NCI-H1417 (cell line): ENCODE measurements around the gene DCUN1D3.
"Not testable (repeated sequence)": the region's sequence is repeated elsewhere in the genome, so short reads cannot be mapped to it uniquely, and the experiment has no call there.

Source experiments
- DNase-seq, 3 experiments: peaks; one replicate each; lab custom pipeline; 2025; lab: John Stamatoyannopoulos, UW

DCUN1D3 gene

GRCh38 chr16:20822521-20823325 lies 77.4 kb downstream of the DCUN1D3 start:
- no peak for DNase-seq

- no peak for DNase-seq
These were observed 78.5 kb downstream of the DCUN1D3 start for GRCh38 chr16:20821682-20822081.

- DNase-seq = no peak
These were observed 81.1 kb downstream of the DCUN1D3 start for GRCh38 chr16:20818929-20819585.

- no peak for DNase-seq
These were observed 85.4 kb downstream of the DCUN1D3 start for GRCh38 chr16:20814784-20815183.

GRCh38 chr16:20812510-20812909 lies 87.6 kb downstream of the DCUN1D3 start:
- no peak for DNase-seq

- no peak for DNase-seq
These were observed 88.2 kb downstream of the DCUN1D3 start for GRCh38 chr16:20811889-20812439.

- DNase-seq = no peak
These were observed 92.3 kb downstream of the DCUN1D3 start for GRCh38 chr16:20807862-20808261.

DNA sequence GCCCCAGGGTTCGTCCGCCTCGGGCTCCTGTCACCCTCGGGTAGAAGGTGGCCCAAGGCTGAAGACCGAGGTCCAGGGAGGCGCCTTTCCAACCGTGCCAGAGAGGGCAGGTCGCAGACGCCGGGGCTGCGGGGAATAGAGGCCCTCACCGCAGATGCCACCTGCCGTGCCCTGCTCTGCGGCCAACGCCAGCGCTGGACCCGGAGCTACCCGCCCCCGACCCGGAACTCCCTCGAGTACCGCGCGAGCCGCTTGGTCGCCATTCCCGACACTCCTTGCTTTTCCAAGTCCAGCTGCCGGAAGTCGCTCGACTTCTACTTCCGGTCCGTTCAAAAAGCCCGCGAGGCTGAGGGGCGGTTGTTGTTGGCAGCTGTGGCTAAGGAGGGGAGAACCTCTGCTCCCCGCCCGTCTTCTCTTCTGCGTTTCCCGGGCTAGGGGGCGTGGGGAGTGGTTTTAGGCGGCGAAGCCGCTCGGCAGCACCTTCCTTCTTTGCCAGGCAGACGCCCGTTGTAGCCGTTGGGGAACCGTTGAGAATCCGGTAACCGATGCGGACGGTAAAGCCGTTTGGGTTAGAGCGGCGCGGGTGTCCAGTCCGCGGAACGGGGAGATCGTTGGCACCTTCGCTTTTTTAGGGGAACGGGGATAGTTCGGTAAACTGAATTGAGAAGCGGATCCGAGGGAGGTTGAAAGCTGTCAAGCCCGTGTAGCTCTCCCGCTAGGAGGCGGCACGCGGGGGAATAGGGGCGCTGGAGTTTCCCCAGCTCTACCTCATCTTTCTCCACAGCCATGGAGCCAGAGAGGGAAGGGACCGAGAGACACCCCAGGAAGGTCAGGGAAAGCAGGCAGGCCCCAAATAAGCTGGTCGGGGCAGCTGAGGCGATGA lies 93.7 kb downstream of the DCUN1D3 start, which contains the start of the genes ERI2 and REXO5:
TSS of gene ERI2 (minus strand) at position 305 of the 883 bp plus-strand sequence. CDS start at position 263, 42 bp downstream.
TSS of gene REXO5 (plus strand) at position 360 of the 883 bp plus-strand sequence. CDS start at position 787, 427 bp downstream.
- peak; percentile 92 to 98 (median 96) for DNase-seq

DNA sequence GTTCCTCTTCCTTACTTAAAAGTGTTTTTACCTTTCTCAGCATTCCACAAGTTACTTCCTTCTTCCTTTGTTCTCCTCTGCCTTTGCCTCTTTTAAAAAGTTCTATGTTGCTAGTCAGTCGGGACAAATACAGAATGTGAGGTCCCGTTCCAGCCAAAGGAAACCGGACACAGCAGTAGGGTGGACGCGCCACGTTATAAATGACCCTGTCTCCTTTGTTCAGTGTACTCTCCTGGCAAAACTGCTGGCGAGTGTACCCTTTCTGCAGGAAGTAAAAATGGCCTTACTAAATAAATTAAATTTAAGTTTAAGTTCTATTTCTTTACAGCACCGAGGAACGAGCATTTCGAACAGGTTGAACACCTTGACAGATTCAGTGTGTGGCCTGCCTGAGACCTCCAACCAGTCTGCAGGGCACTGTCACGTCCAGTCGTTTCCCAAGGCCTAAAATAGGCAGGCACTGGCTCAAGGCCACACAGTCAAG lies 94.4 kb downstream of the DCUN1D3 start:
- DNase-seq = not testable (repeated sequence)
